Glutamatergic neuron (in vitro differentiated cells): ENCODE data around the gene SH3YL1. TPM values are rescaled to one million over a fixed set of nuclear protein-coding genes. Genes with fewer than 3 reads are reported as not detected.

Source experiments
- DNase-seq: peaks from one replicate; pipeline ENCODE4 v3.0.0; 2022
- H3K27ac Mint-ChIP-seq: one replicate; pipeline ENCODE4 v1.8.0; 2020; ENCODE audit warnings: mild to moderate bottlenecking, mixed read lengths, inconsistent platforms; ENCODE audit not compliant: unreplicated experiment
- H3K27me3 Mint-ChIP-seq: one replicate; pipeline ENCODE4 v1.8.0; 2020; ENCODE audit warnings: mild to moderate bottlenecking, moderate library complexity, mixed read lengths, inconsistent platforms; ENCODE audit not compliant: unreplicated experiment
- H3K36me3 Mint-ChIP-seq: one replicate; pipeline ENCODE4 v1.8.0; 2020; ENCODE audit warnings: mild to moderate bottlenecking, mixed read lengths, inconsistent platforms; ENCODE audit not compliant: unreplicated experiment
- H3K4me1 Mint-ChIP-seq: one replicate; pipeline ENCODE4 v1.8.0; 2020; ENCODE audit warnings: mild to moderate bottlenecking, low read depth, mixed read lengths, inconsistent platforms; ENCODE audit not compliant: unreplicated experiment
- H3K4me3 Mint-ChIP-seq: one replicate; pipeline ENCODE4 v1.8.0; 2020; ENCODE audit warnings: mild to moderate bottlenecking, mixed read lengths, inconsistent platforms; ENCODE audit not compliant: unreplicated experiment
- H3K9me3 Mint-ChIP-seq: one replicate; pipeline ENCODE4 v1.8.0; 2020; ENCODE audit warnings: mild to moderate bottlenecking, moderate library complexity, mixed read lengths, inconsistent platforms; ENCODE audit not compliant: unreplicated experiment
- total RNA-seq: library from RNA; stranded (reverse); fragmentation: NEBNext Ultra II Directional; extraction: Animal tissue kit (Norgen Biotek cat#: 25700); gene quantifications from one replicate; pipeline ENCODE4 v1.2.1, GENCODE V29; 2021; ENCODE audit not compliant: unreplicated experiment
- TF ChIP-seq, protein P1 (sequence below): fragments of 200-600 bp; sonication (generic); IDR thresholded peaks from one replicate; pipeline ENCODE4 v1.5.0; 2021; ENCODE audit not compliant: partially characterized antibody, unreplicated experiment

Gene SH3YL1
- total RNA-seq, 1 donor from 2014 or later = 21.4 TPM

DNA sequence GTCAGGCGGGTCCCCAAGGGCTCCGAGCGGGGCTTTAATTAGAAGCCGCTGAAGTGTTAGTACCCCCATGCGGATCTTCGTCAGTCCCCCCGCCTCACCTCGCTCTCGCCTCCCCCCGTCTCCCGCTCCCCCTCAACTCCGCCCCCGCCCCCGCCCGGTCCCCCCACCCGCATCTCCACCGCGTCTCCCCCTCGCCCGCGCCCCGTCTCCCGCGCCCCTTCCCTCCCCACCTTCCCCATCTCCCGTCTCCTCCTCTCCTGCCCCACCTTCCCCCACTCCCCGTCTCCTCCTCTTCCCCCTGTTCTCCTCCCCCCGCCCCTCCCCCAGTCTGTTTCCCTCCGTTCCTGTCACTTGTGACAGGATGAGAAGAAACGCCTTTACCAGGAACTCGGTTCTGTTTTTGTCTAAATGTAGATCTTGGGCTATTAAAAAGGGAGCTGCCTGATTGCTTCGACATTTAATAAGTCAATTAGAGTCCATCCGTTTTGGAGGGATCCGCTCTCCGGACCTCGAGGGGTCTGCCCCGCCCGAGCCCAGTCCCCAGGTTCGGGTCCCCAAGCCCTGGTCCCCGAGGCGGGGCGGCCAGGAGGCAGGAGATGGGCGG, 25.0 kb upstream of the SH3YL1 start:
- peaks cover 3% of the 10 kb centered on the region for H3K4me1 Mint-ChIP-seq
- H3K36me3 Mint-ChIP-seq = no peaks in the 10 kb centered on the region
- H3K27me3 Mint-ChIP-seq = peaks cover 12% of the 10 kb centered on the region
- H3K4me3 Mint-ChIP-seq = no peak overlapping the region
- no peak overlapping the region for H3K27ac Mint-ChIP-seq
- H3K9me3 Mint-ChIP-seq = no peaks in the 10 kb centered on the region
- DNase-seq = peak; percentile 32
- TF ChIP-seq, protein P1, sequence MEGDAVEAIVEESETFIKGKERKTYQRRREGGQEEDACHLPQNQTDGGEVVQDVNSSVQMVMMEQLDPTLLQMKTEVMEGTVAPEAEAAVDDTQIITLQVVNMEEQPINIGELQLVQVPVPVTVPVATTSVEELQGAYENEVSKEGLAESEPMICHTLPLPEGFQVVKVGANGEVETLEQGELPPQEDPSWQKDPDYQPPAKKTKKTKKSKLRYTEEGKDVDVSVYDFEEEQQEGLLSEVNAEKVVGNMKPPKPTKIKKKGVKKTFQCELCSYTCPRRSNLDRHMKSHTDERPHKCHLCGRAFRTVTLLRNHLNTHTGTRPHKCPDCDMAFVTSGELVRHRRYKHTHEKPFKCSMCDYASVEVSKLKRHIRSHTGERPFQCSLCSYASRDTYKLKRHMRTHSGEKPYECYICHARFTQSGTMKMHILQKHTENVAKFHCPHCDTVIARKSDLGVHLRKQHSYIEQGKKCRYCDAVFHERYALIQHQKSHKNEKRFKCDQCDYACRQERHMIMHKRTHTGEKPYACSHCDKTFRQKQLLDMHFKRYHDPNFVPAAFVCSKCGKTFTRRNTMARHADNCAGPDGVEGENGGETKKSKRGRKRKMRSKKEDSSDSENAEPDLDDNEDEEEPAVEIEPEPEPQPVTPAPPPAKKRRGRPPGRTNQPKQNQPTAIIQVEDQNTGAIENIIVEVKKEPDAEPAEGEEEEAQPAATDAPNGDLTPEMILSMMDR = no peak

DNA sequence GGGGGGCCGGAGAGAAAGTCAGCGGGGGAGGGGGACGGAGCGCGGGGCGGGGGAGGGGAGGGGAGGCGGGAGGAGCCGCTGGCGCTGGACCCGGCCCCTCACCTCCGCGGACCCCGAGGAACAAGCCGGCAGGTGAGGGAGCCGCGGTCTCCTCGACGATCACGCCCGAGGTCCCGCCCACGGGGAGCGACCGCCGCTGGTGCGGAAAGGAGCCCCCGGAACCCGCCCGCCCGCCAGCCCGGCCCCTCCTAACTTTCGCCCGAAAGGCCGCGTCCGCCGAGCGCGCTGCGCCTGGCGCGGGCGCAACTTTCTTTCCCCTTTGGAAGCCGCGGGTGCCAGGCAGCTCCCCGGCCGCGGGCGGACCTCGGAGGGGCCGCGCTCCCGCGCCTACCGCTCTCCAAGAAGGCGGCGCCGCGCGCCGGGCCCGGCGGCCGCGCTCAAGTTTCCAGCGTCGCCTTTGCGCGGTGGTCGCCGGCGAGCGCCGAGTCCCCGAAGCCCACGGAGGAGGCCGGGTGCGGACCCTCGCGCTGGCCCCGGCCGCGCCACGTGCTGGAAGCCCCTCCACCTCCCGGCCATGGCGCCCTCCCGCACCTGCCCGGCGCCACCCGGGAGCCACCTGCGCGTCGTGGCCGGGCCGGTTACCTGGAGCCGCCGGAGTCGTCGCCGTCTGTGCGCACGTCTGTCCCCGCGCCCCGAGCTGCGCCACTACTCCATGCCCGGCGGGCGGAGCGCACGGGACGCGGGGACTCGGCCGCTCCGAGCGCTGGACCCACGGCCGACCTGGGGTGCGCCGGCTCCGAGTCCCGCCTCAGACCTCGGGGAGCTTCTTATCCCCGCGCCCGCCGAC, 24.3 kb upstream of the SH3YL1 start, which contains the start of gene ALKAL2:
Gene ALKAL2, minus strand, starts transcription at position 181 of the 847 bp plus-strand sequence. CDS start 256 bp downstream, outside the sequence.
- Mint-ChIP-seq H3K4me3 (peak within 1 kb of the TSS; percentile 82), H3K36me3 (no peaks in the 10 kb centered on the region), H3K27ac (no peak within 1 kb of the TSS), H3K27me3 (peaks cover 12% of the 10 kb centered on the region), H3K4me1 (peaks cover 3% of the 10 kb centered on the region), H3K9me3 (no peaks in the 10 kb centered on the region)
- peak; percentile 43 for DNase-seq
- TF ChIP-seq, protein P1 = no peak

DNA sequence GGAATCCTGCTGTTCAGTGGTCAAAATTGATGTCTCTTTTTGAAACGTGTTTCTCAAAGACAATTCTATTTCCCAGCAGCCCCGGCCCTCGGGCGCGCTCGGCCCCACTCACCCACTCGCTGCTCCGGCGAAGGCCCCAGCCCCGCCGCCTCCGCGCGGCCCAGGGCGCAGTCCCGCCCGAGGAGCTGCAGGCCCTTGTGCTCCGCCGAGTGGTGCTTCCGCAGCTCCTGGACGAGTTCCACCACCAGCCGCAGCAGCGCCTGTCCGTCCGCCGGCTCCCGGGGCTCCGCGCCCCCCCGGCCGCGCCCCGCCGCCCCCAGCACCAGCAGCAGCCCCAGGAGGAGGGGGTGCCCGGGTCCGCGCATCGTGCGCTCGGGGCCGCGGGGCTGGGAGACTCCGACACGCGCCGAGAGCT, 23.6 kb upstream of the SH3YL1 start:
- H3K9me3 Mint-ChIP-seq = no peaks in the 10 kb centered on the region
- TF ChIP-seq, protein P1 = no peak
- H3K36me3 Mint-ChIP-seq = no peaks in the 10 kb centered on the region
- H3K27ac Mint-ChIP-seq = no peak overlapping the region
- H3K27me3 Mint-ChIP-seq = peaks cover 12% of the 10 kb centered on the region
- H3K4me1 Mint-ChIP-seq = peaks cover 3% of the 10 kb centered on the region
- DNase-seq = peak; percentile 54
- peak overlapping the region; percentile 82 for H3K4me3 Mint-ChIP-seq

GRCh38 chr2:286774-287392, 23.1 kb upstream of the SH3YL1 start:
- no peaks in the 10 kb centered on the region for H3K36me3 Mint-ChIP-seq
- H3K27me3 Mint-ChIP-seq = peaks cover 12% of the 10 kb centered on the region
- TF ChIP-seq, protein P1 = no peak
- H3K9me3 Mint-ChIP-seq = no peaks in the 10 kb centered on the region
- H3K4me3 Mint-ChIP-seq = peak overlapping the region; percentile 82
- H3K4me1 Mint-ChIP-seq = peaks cover 3% of the 10 kb centered on the region
- H3K27ac Mint-ChIP-seq = no peak overlapping the region
- DNase-seq = peak; percentile 46
